Keratinocyte (primary cell): ENCODE measurements around the gene CXCL14.

ENCODE experiments used
- CTCF ChIP-seq, 3 experiments: IDR thresholded peaks in 1 of 3; conservative IDR thresholded peaks in 1 of 3; optimal IDR thresholded peaks in 1 of 3; 2 replicates in 2 of 3; 3 replicates in 1 of 3; pipeline versions ENCODE3 to v1.5.1; 2011; ENCODE audit warnings: low read length in 3 of 3, mild to moderate bottlenecking in 3 of 3, moderate library complexity in 2 of 3, control low read depth in 1 of 3, inconsistent platforms in 1 of 3; ENCODE audit not compliant: insufficient read depth in 2 of 3; ENCODE audit errors: extremely low read depth in 1 of 3
- EZH2 ChIP-seq: IDR thresholded peaks from one replicate; pipeline ENCODE4 v1.6.1; 2012; ENCODE audit warnings: inconsistent platforms, mild to moderate bottlenecking, low read length, moderate library complexity

DNA sequence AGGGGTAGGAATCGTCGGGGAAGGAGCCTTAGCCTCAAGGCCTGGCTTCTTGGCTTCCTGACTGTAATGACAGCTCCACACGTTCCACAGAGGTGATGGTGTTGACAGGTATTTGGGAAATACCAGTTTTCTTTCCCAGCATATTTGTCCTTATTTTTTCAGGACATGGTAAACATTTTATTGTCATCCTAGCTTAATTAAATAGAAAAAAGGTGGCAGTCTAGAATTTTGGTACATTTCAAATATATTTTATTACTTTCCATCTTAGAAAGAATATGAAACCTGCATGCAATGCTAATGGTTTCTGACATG, 8.4 kb downstream of the CXCL14 start:
- TF ChIP-seq CTCF (optimal IDR thresholded peaks at IDR 0.05 in 1 of 3, IDR thresholded peaks at IDR 0.05 in 1 of 3, conservative IDR thresholded peaks at IDR 0.05 in 1 of 3; ENCODE audit: extremely low read depth in 1 of 3, insufficient read depth in 2 of 3, low read length in 3 of 3) (no peak), EZH2 (no peak)
